ENCODE results near the gene COQ9.

COQ9 gene

GRCh38 chr16:57509231-57509923 lies 62.1 kb downstream of the COQ9 start:
- H3K4me3 ChIP-seq (ENCODE audit: low read depth, low read length), result no peak overlapping the region
- TF ChIP-seq CTCF (IDR thresholded peaks at IDR 0.05; ENCODE audit: low read depth, low read length), result no peak
- no peak for DNase-seq (ENCODE audit: low read depth, low spot score)
- in situ Hi-C loops (cut with HindIII; ENCODE audit: low sequenced_read_pairs), result no loop called here

GRCh38 chr16:57510016-57510871 lies 63.0 kb downstream of the COQ9 start:
- in situ Hi-C loops (cut with HindIII; ENCODE audit: low sequenced_read_pairs), result no loop called here
- no peak for DNase-seq (ENCODE audit: low read depth, low spot score)
- no peak overlapping the region for H3K4me3 ChIP-seq (ENCODE audit: low read depth, low read length)
- TF ChIP-seq CTCF (IDR thresholded peaks at IDR 0.05; ENCODE audit: low read depth, low read length), result no peak
